ENCODE results near the gene ADNP. TPM values are rescaled to one million over a fixed set of nuclear protein-coding genes. Genes with fewer than 3 reads are reported as not detected.
A peak's percentile ranks its signal among the peaks of the same experiment; 100 is the strongest.

The ADNP gene
- polyA plus RNA-seq, 2 of the 4 experiments (the other 2 are of a cell fraction): 36.7 to 37.2 TPM

DNA sequence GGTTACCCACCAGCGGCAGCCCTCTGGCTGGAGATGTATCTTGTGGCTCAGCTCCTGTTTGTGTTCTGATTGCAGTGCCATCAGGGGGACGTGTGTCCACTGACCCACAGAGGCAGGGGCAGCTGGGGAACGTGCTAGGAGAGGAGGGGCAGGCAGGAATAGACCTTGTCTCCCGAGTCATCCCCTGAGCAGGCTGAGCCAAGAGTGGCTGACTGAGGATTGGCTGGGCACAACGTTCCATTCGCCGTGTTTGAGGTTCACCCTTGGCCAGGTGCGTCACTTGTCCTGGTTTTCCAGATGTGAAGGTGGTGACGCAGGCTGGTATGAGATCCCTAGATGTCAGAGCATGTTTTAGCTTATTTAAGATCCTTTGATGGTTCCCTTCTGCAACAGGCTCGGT, 57.7 kb downstream of the ADNP start:
- no peak overlapping the region for H3K27ac ChIP-seq
- no peak overlapping the region for H3K4me3 ChIP-seq
- no peaks in the 10 kb centered on the region for H3K9me3 ChIP-seq
- no peak for TF ChIP-seq CEBPB (IDR thresholded peaks at IDR 0.05)
- no peak for FAIRE-seq
- no peaks in the 10 kb centered on the region for H3K4me1 ChIP-seq
- ChIA-PET POLR2A (no interaction called here), CTCF (interaction anchor here (1.1 to 1.8 kb wide), 3 partner anchors 8 to 79 kb away, joined by 3 to 6 read pairs (median 5); partner anchors contain the start of gene BCAS4)
- no peak for ATAC-seq
- DNase-seq (ENCODE audit: low read depth in 1 of 2, low spot score in 1 of 2): no peak
- no peak overlapping the region for H3K4me2 ChIP-seq
- WGBS (ENCODE audit: missing lambda C conversion rate): 88% methylated on average over 10 of the region's 10 CpGs

- no peak for DNase-seq (ENCODE audit: low read depth in 1 of 2, low spot score in 1 of 2)
- Histone ChIP-seq H3K9me3 (no peaks in the 10 kb centered on the region), H3K27ac (no peak overlapping the region), H3K4me3 (no peak overlapping the region), H3K4me2 (no peak overlapping the region), H3K4me1 (no peaks in the 10 kb centered on the region)
- no peak for FAIRE-seq
- WGBS (ENCODE audit: missing lambda C conversion rate): 92% methylated on average over 16 of the region's 16 CpGs
- TF ChIP-seq, protein P1, sequence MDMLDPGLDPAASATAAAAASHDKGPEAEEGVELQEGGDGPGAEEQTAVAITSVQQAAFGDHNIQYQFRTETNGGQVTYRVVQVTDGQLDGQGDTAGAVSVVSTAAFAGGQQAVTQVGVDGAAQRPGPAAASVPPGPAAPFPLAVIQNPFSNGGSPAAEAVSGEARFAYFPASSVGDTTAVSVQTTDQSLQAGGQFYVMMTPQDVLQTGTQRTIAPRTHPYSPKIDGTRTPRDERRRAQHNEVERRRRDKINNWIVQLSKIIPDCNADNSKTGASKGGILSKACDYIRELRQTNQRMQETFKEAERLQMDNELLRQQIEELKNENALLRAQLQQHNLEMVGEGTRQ (IDR thresholded peaks at IDR 0.05): no peak
- TF ChIP-seq, protein P2, sequence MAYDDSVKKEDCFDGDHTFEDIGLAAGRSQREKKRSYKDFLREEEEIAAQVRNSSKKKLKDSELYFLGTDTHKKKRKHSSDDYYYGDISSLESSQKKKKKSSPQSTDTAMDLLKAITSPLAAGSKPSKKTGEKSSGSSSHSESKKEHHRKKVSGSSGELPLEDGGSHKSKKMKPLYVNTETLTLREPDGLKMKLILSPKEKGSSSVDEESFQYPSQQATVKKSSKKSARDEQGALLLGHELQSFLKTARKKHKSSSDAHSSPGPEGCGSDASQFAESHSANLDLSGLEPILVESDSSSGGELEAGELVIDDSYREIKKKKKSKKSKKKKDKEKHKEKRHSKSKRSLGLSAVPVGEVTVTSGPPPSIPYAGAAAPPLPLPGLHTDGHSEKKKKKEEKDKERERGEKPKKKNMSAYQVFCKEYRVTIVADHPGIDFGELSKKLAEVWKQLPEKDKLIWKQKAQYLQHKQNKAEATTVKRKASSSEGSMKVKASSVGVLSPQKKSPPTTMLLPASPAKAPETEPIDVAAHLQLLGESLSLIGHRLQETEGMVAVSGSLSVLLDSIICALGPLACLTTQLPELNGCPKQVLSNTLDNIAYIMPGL (CRISPR knock-in tag; IDR thresholded peaks at IDR 0.05; ENCODE audit: borderline replicate concordance): no peak
- TF ChIP-seq RFX5 (IDR thresholded peaks at IDR 0.05): no peak
- no peak for ATAC-seq
- POLR2A ChIA-PET: interaction anchor here (0.6 kb wide), 1 partner anchor 37 kb away, joined by 5 read pairs; no protein-coding TSS in a partner anchor
- CTCF ChIA-PET: interaction anchor here (0.5 to 1.8 kb wide), 3 partner anchors 7 to 398 kb away, joined by 3 to 6 read pairs (median 3); no protein-coding TSS in a partner anchor
Observed at GRCh38 chr20:50872560-50873425, 58.4 kb downstream of the ADNP start.

- FAIRE-seq: no peak
- Histone ChIP-seq H3K27ac (no peak overlapping the region), H3K4me2 (no peak overlapping the region), H3K4me3 (no peak overlapping the region), H3K4me1 (no peaks in the 10 kb centered on the region), H3K9me3 (no peaks in the 10 kb centered on the region)
- TF ChIP-seq RARB (CRISPR knock-in tag; IDR thresholded peaks at IDR 0.05) (no peak), CBX8 (IDR thresholded peaks at IDR 0.05) (no peak), SREBF2 (IDR thresholded peaks at IDR 0.05) (no peak), NR3C1 (IDR thresholded peaks at IDR 0.05) (no peak)
- ATAC-seq: no peak
- POLR2A ChIA-PET: no interaction called here
- no peak for DNase-seq (ENCODE audit: low read depth in 1 of 2, low spot score in 1 of 2)
- CTCF ChIA-PET: interaction anchor here (1.3 to 1.7 kb wide), 3 partner anchors 12 to 76 kb away, joined by 3 to 5 read pairs (median 3); partner anchors contain the start of gene BCAS4
- WGBS (ENCODE audit: missing lambda C conversion rate): 92% methylated on average over 13 of the region's 19 CpGs
Observed at GRCh38 chr20:50870561-50871161, 60.6 kb downstream of the ADNP start.

DNA sequence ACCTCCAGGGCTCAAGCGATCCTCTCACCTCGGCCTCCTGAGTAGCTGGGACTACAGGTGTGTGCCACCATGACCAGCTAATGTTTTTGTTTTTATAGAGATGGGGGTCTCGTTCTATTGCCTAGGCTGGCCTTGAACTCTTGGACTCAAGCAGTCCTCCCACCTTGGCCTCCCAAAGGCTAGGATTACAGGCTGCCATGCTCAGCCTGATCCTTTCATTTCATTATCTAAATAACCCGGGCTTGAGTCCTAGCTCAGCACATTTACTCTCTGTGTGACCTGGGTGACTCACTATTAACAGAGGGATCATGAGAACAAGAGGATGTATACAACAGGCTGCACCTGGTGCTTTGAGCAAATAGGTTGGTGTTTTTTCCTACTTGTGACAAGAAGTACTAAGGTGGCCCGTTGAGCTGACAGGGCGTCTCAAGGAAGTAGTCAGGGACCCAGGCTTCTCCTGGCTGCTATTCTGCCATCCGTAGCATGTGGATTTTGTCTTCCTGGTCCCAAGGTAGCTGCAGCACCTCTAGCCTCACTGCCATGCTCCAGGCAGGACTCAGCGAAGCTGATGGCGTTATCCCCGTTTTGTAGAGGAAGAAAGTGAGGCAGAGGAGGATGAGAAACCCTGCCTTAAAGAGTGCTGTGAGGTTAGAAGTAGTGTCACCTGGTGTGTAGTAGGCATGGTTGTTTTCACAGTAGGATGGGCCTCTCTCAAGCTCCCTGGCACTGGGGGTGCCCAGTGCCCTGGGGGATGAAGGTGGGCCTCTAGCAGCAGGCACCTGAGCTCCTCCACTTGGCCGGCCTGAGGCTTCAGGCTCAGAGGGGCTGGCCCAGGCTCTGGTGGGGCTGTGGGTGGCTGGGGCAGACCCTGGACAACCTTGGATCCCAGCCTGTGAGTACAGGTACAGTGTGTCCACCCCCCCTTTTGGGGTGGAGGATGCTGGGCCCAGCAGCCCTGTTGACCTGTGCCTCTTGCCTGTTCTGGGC, 62.4 kb downstream of the ADNP start:
- no peak overlapping the region for H3K27ac ChIP-seq
- TF ChIP-seq BCL3 (IDR thresholded peaks at IDR 0.05) (no peak), RFX5 (IDR thresholded peaks at IDR 0.05) (no peak), TP53 (CRISPR knock-in tag; IDR thresholded peaks at IDR 0.05) (no peak), MAFK (IDR thresholded peaks at IDR 0.05; ENCODE audit: partially characterized antibody) (no peak), EHF (CRISPR knock-in tag; IDR thresholded peaks at IDR 0.05) (no peak), CEBPB (IDR thresholded peaks at IDR 0.05) (no peak), ZFP36 (IDR thresholded peaks at IDR 0.05; ENCODE audit: borderline replicate concordance, partially characterized antibody) (no peak), KDM5A (IDR thresholded peaks at IDR 0.05) (no peak), HOXB13 (CRISPR knock-in tag; IDR thresholded peaks at IDR 0.05; ENCODE audit: low read depth) (no peak), CBX2 (IDR thresholded peaks at IDR 0.05; ENCODE audit: borderline replicate concordance, low read depth) (no peak)
- TF ChIP-seq, protein P2 (CRISPR knock-in tag; IDR thresholded peaks at IDR 0.05; ENCODE audit: borderline replicate concordance): no peak
- TF ChIP-seq, protein P3, sequence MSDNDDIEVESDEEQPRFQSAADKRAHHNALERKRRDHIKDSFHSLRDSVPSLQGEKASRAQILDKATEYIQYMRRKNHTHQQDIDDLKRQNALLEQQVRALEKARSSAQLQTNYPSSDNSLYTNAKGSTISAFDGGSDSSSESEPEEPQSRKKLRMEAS (IDR thresholded peaks at IDR 0.05): no peak
- ChIA-PET CTCF (interaction anchor here (0.8 to 1.0 kb wide), 2 partner anchors 16 to 21 kb away, joined by 3 to 4 read pairs; no protein-coding TSS in a partner anchor), POLR2A (no interaction called here)
- no peak overlapping the region for H3K4me2 ChIP-seq
- no peak for FAIRE-seq
- no peaks in the 10 kb centered on the region for H3K4me1 ChIP-seq
- ATAC-seq: no peak; a peak in 1 of 6 replicates
- peak in 1 of 2 experiments; percentile 18 for DNase-seq (ENCODE audit: low read depth in 1 of 2, low spot score in 1 of 2)
- no peak overlapping the region for H3K4me3 ChIP-seq
- H3K9me3 ChIP-seq: no peaks in the 10 kb centered on the region
- WGBS (ENCODE audit: missing lambda C conversion rate): 78% methylated on average over 11 of the region's 11 CpGs
